Measurements from ENCODE around the gene MNT.

DNA sequence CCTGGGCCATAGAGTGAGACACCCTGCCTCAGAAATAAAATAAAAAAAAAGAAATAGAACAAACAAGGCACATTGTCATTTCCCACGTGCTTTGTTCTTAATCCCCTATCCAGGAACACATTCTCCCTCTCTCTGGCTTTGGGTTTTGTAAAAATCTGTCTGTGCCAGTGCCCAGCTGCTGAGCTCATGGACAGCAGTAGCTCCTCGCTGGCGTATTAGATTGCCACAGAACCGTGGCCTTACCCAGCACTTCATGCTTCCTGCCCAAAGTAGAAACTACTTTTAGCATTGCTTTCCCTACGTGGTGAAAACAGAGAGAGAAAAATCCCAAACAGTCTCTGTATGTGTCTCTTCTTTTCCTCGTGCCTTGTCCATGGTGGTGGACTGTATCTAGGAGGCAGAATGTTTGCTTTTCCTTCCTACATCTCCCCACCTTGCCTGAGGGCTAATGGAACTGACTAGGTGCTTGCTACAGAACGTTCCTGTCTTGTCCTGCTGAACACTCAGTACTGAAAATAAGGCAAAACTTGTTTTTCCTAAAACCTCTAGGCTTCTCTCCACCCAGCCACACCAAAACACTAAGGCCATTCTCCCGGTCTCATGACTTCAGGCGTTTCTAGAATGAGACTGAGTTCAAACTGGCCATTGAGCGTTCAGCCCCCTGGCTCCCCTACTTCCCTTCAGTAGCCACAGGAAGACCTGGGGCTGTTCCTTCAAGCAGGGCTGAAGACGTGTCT is 26.1 kb downstream of the MNT start:
- TF ChIP-seq POLR2A (IDR thresholded peaks at IDR 0.05), result no peak
- TF ChIP-seq POLR2AphosphoS5 (IDR thresholded peaks at IDR 0.05), result no peak
- TF ChIP-seq, protein P1, sequence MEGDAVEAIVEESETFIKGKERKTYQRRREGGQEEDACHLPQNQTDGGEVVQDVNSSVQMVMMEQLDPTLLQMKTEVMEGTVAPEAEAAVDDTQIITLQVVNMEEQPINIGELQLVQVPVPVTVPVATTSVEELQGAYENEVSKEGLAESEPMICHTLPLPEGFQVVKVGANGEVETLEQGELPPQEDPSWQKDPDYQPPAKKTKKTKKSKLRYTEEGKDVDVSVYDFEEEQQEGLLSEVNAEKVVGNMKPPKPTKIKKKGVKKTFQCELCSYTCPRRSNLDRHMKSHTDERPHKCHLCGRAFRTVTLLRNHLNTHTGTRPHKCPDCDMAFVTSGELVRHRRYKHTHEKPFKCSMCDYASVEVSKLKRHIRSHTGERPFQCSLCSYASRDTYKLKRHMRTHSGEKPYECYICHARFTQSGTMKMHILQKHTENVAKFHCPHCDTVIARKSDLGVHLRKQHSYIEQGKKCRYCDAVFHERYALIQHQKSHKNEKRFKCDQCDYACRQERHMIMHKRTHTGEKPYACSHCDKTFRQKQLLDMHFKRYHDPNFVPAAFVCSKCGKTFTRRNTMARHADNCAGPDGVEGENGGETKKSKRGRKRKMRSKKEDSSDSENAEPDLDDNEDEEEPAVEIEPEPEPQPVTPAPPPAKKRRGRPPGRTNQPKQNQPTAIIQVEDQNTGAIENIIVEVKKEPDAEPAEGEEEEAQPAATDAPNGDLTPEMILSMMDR (IDR thresholded peaks at IDR 0.05), result no peak
- TF ChIP-seq EP300 (IDR thresholded peaks at IDR 0.05; ENCODE audit: low read depth), result no peak

Data from transverse colon (tissue), 4 donors.